HTERT RPE-1 (cell line): ENCODE results near the gene ZBTB2.
"Not testable (repeated sequence)": the region's sequence is repeated elsewhere in the genome, so short reads cannot be mapped to it uniquely, and the experiment has no call there.

ENCODE experiments used
- in situ Hi-C: fragments of 300-500 bp; cut with MboI; formaldehyde crosslinking; loops from 4 replicates; pipeline ENCODE4 v1.14.3; 2020; ENCODE audit warnings: low sequenced_read_pairs

Gene ZBTB2

GRCh38 chr6:151338651-151339200, 52.6 kb downstream of the ZBTB2 start:
- in situ Hi-C loops: no loop called here

DNA sequence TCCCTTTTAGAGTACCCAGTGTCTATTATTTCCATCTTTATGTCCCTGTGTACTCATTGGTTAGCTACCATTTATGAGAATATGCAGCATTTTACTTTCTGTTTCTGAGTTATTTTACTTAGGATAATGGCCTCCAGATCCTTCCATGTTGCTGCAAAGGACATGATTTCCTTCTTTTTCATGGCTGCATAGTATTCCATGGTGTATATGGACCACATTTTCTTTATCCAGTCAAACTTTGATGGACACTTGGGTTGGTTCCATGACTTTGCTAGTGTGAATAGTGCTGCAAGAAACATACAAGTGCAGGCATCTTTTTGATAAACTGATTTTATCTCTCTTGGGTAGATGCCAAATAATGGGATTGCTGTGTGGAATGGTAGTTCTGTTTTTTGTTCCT, 55.4 kb downstream of the ZBTB2 start:
- in situ Hi-C loops: no loop called here

- in situ Hi-C loops: no loop called here
Observed at GRCh38 chr6:151330130-151330696, 61.1 kb downstream of the ZBTB2 start.

DNA sequence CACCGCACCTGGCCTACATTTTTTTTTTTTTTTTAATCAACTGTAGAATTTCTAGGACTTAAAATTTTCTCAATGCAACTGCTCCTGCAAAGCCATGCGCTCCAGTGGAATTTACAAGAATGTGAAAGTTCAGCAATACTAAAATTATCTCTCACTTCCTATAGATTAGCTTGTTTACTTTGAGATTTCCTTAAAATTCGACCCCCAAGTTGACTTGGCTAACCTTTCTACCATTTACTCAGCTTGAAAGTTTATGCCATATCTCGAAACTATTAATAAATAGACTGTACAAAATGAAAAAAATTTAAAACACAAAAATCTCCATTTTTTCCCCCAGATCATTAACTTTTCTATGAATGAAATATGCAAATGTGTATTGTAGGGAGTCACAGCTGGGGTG, 64.3 kb downstream of the ZBTB2 start:
- in situ Hi-C loops: no loop called here

GRCh38 chr6:151326116-151326825, 65.1 kb downstream of the ZBTB2 start:
- in situ Hi-C loops: no loop called here

GRCh38 chr6:151325075-151326050, 66.0 kb downstream of the ZBTB2 start:
- in situ Hi-C loops: no loop called here

- in situ Hi-C loops: no loop called here
Observed at GRCh38 chr6:151324488-151324825, 66.9 kb downstream of the ZBTB2 start.

GRCh38 chr6:151323791-151324487, 67.4 kb downstream of the ZBTB2 start:
- in situ Hi-C loops: no loop called here

GRCh38 chr6:151322570-151322969, 68.8 kb downstream of the ZBTB2 start:
- in situ Hi-C loops: no loop called here

DNA sequence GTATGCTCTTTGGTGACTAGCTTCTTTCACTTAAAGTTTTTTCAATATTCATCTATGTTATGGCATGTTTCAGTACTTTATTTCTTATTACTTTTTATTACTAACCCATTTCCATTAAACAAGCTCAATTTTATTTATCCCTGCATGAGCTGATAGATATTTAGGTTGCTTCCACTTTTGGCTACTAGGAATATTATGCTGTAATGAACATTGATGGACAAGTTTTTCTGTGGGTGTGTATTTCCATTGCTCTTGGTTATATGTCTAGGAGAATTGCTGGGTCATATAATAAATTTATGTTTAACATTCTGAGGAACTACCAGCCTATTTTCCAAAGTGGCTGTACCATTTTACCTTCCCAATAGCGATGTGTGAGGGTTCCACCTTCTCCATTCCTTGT, 69.9 kb downstream of the ZBTB2 start:
- in situ Hi-C loops: no loop called here

DNA sequence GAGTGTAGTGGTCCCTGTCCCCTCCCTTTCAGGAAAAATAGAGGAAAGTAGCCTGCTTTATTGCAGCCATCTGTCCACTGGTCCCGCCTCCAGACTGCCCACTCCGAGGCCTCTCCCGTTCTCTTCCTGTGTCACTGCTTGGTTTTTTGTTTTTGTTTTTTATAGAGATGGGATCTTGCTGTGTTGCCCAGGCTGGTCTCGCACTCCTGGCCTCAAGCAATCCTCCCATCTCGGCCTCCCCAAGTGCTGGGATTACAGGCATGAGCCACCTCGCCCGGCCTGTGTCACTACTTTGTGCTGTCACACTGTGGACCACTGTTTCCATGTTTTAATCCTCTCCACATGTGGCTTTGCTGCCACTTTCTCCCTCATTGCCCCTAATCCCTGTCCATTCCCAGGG, 71.2 kb downstream of the ZBTB2 start:
- in situ Hi-C loops: no loop called here

DNA sequence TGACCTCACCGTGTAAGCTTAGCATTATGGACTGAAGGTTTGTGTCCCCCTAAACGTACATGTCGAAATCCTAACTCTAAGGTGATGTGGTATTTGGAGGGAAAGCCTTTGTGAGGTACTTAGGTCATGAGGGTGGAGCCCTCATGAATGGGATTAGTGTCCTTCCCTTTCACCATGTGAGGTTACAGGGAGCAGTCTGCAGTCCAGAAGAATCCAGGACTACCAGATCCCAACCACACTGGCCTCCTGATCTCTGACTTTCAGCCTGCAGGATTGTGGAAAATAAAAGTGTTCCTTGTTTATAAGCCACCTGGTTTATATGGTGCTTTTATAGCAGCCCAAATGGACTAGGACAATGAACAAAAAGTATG, 73.4 kb downstream of the ZBTB2 start:
- in situ Hi-C loops: no loop called here

- in situ Hi-C loops: no loop called here
Observed at GRCh38 chr6:151317103-151317994, 74.0 kb downstream of the ZBTB2 start.

- in situ Hi-C loops: not testable (repeated sequence)
Observed at GRCh38 chr6:151315661-151316060, 75.7 kb downstream of the ZBTB2 start.
